Activated CD4-positive, alpha-beta T cell treated with anti-CD3 and anti-CD28 coated beads, Interleukin-2, amount 10 ng/mL, durations not matched to agents 7 days and 5 days (primary cell): Measurements from ENCODE around the gene ZNF70. TPM values are rescaled to one million over a fixed set of nuclear protein-coding genes. Genes with fewer than 3 reads are reported as not detected.

Source experiments
- CTCF ChIA-PET: fragments of 350-600 bp; sonication (Branson Sonifier 250); formaldehyde crosslinking; loops from one replicate; lab custom pipeline; 2021; ENCODE audit warnings: antibody characterized with exemption; lab: Charles Lee
- POLR2A ChIA-PET: fragments of 350-600 bp; sonication (Branson Sonifier 250); formaldehyde crosslinking; loops from one replicate; lab custom pipeline; 2021; ENCODE audit warnings: antibody characterized with exemption; lab: Charles Lee
- DNase-seq: peaks from one replicate; pipeline ENCODE4 v3.0.0-alpha.2; 2020
- H3K27ac Mint-ChIP-seq: one replicate; pipeline ENCODE4 v1.8.0; 2021; ENCODE audit warnings: mild to moderate bottlenecking, moderate library complexity, mixed read lengths
- H3K27me3 Mint-ChIP-seq: one replicate; pipeline ENCODE4 v1.8.0; 2021; ENCODE audit warnings: mixed read lengths
- H3K36me3 Mint-ChIP-seq: one replicate; pipeline ENCODE4 v1.8.0; 2021; ENCODE audit warnings: low read depth, mixed read lengths
- H3K4me1 Mint-ChIP-seq: one replicate; pipeline ENCODE4 v1.8.0; 2021; ENCODE audit warnings: mixed read lengths
- H3K4me3 Mint-ChIP-seq: one replicate; pipeline ENCODE4 v1.8.0; 2021; ENCODE audit warnings: mild to moderate bottlenecking, moderate library complexity, mixed read lengths
- H3K9me3 Mint-ChIP-seq: one replicate; pipeline ENCODE4 v1.8.0; 2021; ENCODE audit warnings: mixed read lengths
- total RNA-seq, 2 experiments: library from RNA; stranded (reverse); gene quantifications; one replicate each; pipeline ENCODE4 v1.2.3, GENCODE V29; 2021

The ZNF70 gene
- total RNA-seq, result 1 to 10 TPM; 1.9 to 2.0 TPM

GRCh38 chr22:23750714-23751440 is at the start of gene ZNF70:
TSS of gene ZNF70 (minus strand) at chr22:23751112. CDS start at chr22:23745140, 5,972 bp downstream.
- ChIA-PET POLR2A (interaction anchor here (0.7 kb wide), 1 partner anchor 613 kb away, joined by 3 read pairs; no protein-coding TSS in a partner anchor), CTCF (interaction anchor here (1.0 to 3.5 kb wide), 3 partner anchors 15 to 143 kb away, joined by 3 to 20 read pairs (median 4); partner anchors contain the start of genes CHCHD10 and MIF)
- Mint-ChIP-seq H3K27me3 (no peaks in the 10 kb centered on the region), H3K36me3 (no peaks in the 10 kb centered on the region), H3K4me1 (peaks cover 17% of the 10 kb centered on the region), H3K27ac (peak within 1 kb of the TSS; percentile 73), H3K4me3 (peak within 1 kb of the TSS; percentile 79), H3K9me3 (no peaks in the 10 kb centered on the region)
- DNase-seq, result peak; percentile 80

GRCh38 chr22:23796461-23796860 is 45.5 kb upstream of the ZNF70 start:
- H3K27ac Mint-ChIP-seq, result no peak overlapping the region
- no peaks in the 10 kb centered on the region for H3K27me3 Mint-ChIP-seq
- ChIA-PET CTCF (no interaction called here), POLR2A (no interaction called here)
- peaks cover 15% of the 10 kb centered on the region for H3K4me1 Mint-ChIP-seq
- no peaks in the 10 kb centered on the region for H3K9me3 Mint-ChIP-seq
- H3K4me3 Mint-ChIP-seq, result no peak overlapping the region
- no peak for DNase-seq
- H3K36me3 Mint-ChIP-seq, result peaks cover 40% of the 10 kb centered on the region

GRCh38 chr22:23793326-23793725 is 42.4 kb upstream of the ZNF70 start:
- H3K27me3 Mint-ChIP-seq, result no peaks in the 10 kb centered on the region
- DNase-seq, result no peak
- H3K9me3 Mint-ChIP-seq, result no peaks in the 10 kb centered on the region
- peaks cover 35% of the 10 kb centered on the region for H3K36me3 Mint-ChIP-seq
- H3K27ac Mint-ChIP-seq, result peak overlapping the region; percentile 60
- H3K4me1 Mint-ChIP-seq, result peaks cover 32% of the 10 kb centered on the region
- ChIA-PET CTCF (interaction anchor here (0.8 kb wide), 1 partner anchor 32 kb away, joined by 3 read pairs; no protein-coding TSS in a partner anchor), POLR2A (no interaction called here)
- H3K4me3 Mint-ChIP-seq, result no peak overlapping the region

GRCh38 chr22:23791738-23792645 is 41.1 kb upstream of the ZNF70 start:
- peaks cover 31% of the 10 kb centered on the region for H3K36me3 Mint-ChIP-seq

GRCh38 chr22:23790819-23791737 is 40.2 kb upstream of the ZNF70 start:
- Mint-ChIP-seq H3K36me3 (peaks cover 27% of the 10 kb centered on the region), H3K9me3 (no peaks in the 10 kb centered on the region), H3K4me3 (no peak overlapping the region), H3K4me1 (peaks cover 47% of the 10 kb centered on the region), H3K27me3 (no peaks in the 10 kb centered on the region), H3K27ac (no peak overlapping the region)
- ChIA-PET CTCF (no interaction called here), POLR2A (no interaction called here)
- no peak for DNase-seq

More at GRCh38 chr22:23791738-23792645, 41.1 kb upstream of the ZNF70 start:
- H3K9me3 Mint-ChIP-seq, result no peaks in the 10 kb centered on the region
- DNase-seq, result no peak
- peak overlapping the region; percentile 62 for H3K27ac Mint-ChIP-seq
- H3K4me3 Mint-ChIP-seq, result no peak overlapping the region
- ChIA-PET CTCF (interaction anchor here (1.2 kb wide), 1 partner anchor 10 kb away, joined by 3 read pairs; no protein-coding TSS in a partner anchor), POLR2A (no interaction called here)
- no peaks in the 10 kb centered on the region for H3K27me3 Mint-ChIP-seq
- peaks cover 41% of the 10 kb centered on the region for H3K4me1 Mint-ChIP-seq

- CTCF ChIA-PET, result interaction anchor here (2.4 kb wide), 1 partner anchor 15 kb away, joined by 5 read pairs; no protein-coding TSS in a partner anchor
- peaks cover 52% of the 10 kb centered on the region for H3K4me1 Mint-ChIP-seq
- H3K36me3 Mint-ChIP-seq, result peaks cover 21% of the 10 kb centered on the region
- no peaks in the 10 kb centered on the region for H3K27me3 Mint-ChIP-seq
- no peaks in the 10 kb centered on the region for H3K9me3 Mint-ChIP-seq
- no peak overlapping the region for H3K4me3 Mint-ChIP-seq
- no peak for DNase-seq
- POLR2A ChIA-PET, result no interaction called here
- H3K27ac Mint-ChIP-seq, result no peak overlapping the region
These were observed 38.7 kb upstream of the ZNF70 start for GRCh38 chr22:23789638-23790037.

- Mint-ChIP-seq H3K27ac (peak overlapping the region; percentile 68), H3K27me3 (no peaks in the 10 kb centered on the region), H3K9me3 (no peaks in the 10 kb centered on the region), H3K4me1 (peaks cover 57% of the 10 kb centered on the region), H3K36me3 (peaks cover 20% of the 10 kb centered on the region), H3K4me3 (no peak overlapping the region)
- POLR2A ChIA-PET, result no interaction called here
- no peak for DNase-seq
- CTCF ChIA-PET, result interaction anchor here (0.6 to 2.4 kb wide), 2 partner anchors 14 to 18 kb away, joined by 5 to 6 read pairs; no protein-coding TSS in a partner anchor
These were observed 38.2 kb upstream of the ZNF70 start for GRCh38 chr22:23789121-23789520.

- peaks cover 56% of the 10 kb centered on the region for H3K4me1 Mint-ChIP-seq
These were observed 37.0 kb upstream of the ZNF70 start for GRCh38 chr22:23787910-23788309.

GRCh38 chr22:23787600-23787896 is 36.6 kb upstream of the ZNF70 start:
- POLR2A ChIA-PET, result no interaction called here
- peaks cover 54% of the 10 kb centered on the region for H3K4me1 Mint-ChIP-seq
- H3K27ac Mint-ChIP-seq, result peak overlapping the region; percentile 97
- DNase-seq, result no peak
- peak overlapping the region; percentile 89 for H3K4me3 Mint-ChIP-seq
- no peaks in the 10 kb centered on the region for H3K27me3 Mint-ChIP-seq
- CTCF ChIA-PET, result no interaction called here
- peaks cover 12% of the 10 kb centered on the region for H3K36me3 Mint-ChIP-seq
- H3K9me3 Mint-ChIP-seq, result no peaks in the 10 kb centered on the region

More at GRCh38 chr22:23787910-23788309, 37.0 kb upstream of the ZNF70 start:
- ChIA-PET POLR2A (no interaction called here), CTCF (interaction anchor here (2.4 kb wide), 1 partner anchor 13 kb away, joined by 5 read pairs; no protein-coding TSS in a partner anchor)
- DNase-seq, result no peak
- H3K4me3 Mint-ChIP-seq, result peak overlapping the region; percentile 89
- peak overlapping the region; percentile 97 for H3K27ac Mint-ChIP-seq
- H3K9me3 Mint-ChIP-seq, result no peaks in the 10 kb centered on the region
- no peaks in the 10 kb centered on the region for H3K27me3 Mint-ChIP-seq
- H3K36me3 Mint-ChIP-seq, result peaks cover 15% of the 10 kb centered on the region

GRCh38 chr22:23786752-23787599 is 36.1 kb upstream of the ZNF70 start, which contains the start of gene SMARCB1:
TSS of gene SMARCB1 (plus strand) at chr22:23786966. CDS start at chr22:23787170, 204 bp downstream.
- Mint-ChIP-seq H3K27ac (peak within 1 kb of the TSS; percentile 97), H3K4me1 (peaks cover 48% of the 10 kb centered on the region), H3K4me3 (peak within 1 kb of the TSS; percentile 89), H3K36me3 (peaks cover 6% of the 10 kb centered on the region), H3K9me3 (no peaks in the 10 kb centered on the region), H3K27me3 (no peaks in the 10 kb centered on the region)
- ChIA-PET POLR2A (no interaction called here), CTCF (interaction anchor here (1.4 kb wide), 1 partner anchor 19 kb away, joined by 3 read pairs; the partner anchor contains the start of gene CHCHD10)
- peak; percentile 89 for DNase-seq

- H3K36me3 Mint-ChIP-seq, result peaks cover 6% of the 10 kb centered on the region
- ChIA-PET POLR2A (no interaction called here), CTCF (interaction anchor here (0.9 to 1.4 kb wide), 2 partner anchors 18 to 20 kb away, joined by 3 to 5 read pairs; partner anchors contain the start of gene CHCHD10)
- peak overlapping the region; percentile 97 for H3K27ac Mint-ChIP-seq
- peaks cover 43% of the 10 kb centered on the region for H3K4me1 Mint-ChIP-seq
- H3K4me3 Mint-ChIP-seq, result peak overlapping the region; percentile 89
- no peaks in the 10 kb centered on the region for H3K27me3 Mint-ChIP-seq
- no peaks in the 10 kb centered on the region for H3K9me3 Mint-ChIP-seq
- DNase-seq, result no peak
These were observed 35.4 kb upstream of the ZNF70 start for GRCh38 chr22:23786261-23786710.
